ENCODE results near the gene PHC1. TPM values are rescaled to one million over a fixed set of nuclear protein-coding genes. Genes with fewer than 3 reads are reported as not detected.
A peak's percentile ranks its signal among the peaks of the same experiment; 100 is the strongest.

PHC1 gene
- total RNA-seq, 1 experiment from 2014 or later: 40.3 TPM

DNA sequence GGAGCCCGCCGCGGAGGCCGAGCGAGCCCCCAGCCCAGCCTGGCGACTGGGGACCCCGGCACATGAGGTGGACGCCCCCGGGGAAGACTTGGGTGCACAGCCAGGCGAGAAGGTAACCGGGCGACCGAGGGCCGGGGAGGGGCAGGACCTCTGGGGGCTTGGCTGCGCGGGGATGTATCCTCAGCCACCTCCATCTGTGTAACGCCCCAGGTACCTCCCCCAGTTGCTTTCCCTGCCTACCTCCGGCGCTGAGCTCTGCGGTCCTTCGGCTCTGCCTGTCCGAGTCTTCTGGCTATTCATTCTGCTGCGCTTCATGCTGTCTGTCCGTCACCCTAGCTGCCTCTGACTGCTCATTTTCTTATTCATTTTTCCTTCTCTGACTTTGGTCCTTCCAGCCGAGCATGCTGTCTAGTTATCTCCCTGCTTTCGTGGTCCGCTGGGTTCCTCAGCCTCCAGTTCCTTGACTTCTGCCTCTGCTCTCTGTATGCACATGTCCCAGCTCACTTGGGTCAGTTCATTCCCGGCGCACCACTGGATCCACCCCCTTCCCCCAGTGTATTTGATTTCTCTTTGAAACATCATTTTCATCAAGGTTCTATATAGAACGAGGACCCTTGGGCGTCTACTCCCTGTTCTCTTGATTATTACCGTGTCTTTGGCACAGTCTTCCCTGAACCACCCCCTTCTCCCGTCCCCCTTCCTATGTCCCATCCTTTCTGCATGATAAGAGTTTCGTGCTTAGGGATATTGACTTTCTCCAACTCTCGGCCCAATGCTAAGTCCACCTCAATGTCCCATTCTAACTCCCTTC lies 612 bp downstream of the PHC1 start:
- no peak overlapping the region for H3K27ac ChIP-seq (ENCODE audit: low read depth, low read length, poor library complexity, severe bottlenecking)
- peak overlapping the region; percentile 68 for H3K4me3 ChIP-seq (ENCODE audit: low read depth, low read length, poor library complexity, severe bottlenecking)
- H3K4me1 ChIP-seq (ENCODE audit: insufficient read depth, low read length, poor library complexity, severe bottlenecking): peaks cover 9% of the 10 kb centered on the region
- POLR2A ChIA-PET (ENCODE audit: low non-redundant PET): no interaction called here
- H3K9me3 ChIP-seq (ENCODE audit: low read depth, low read length, poor library complexity, severe bottlenecking): no peaks in the 10 kb centered on the region
- no peaks in the 10 kb centered on the region for H3K27me3 ChIP-seq (replicated peaks; ENCODE audit: insufficient read depth, low read depth, low read length, poor library complexity)
- no TSS peak for BruUV-seq (replicated peaks)
- peak; percentile 34 for DNase-seq (ENCODE audit: low spot score)
- CTCF ChIA-PET: interaction anchor here (0.7 to 1.0 kb wide), 2 partner anchors 35 to 258 kb away, joined by 3 to 8 read pairs; partner anchors contain the start of gene M6PR
- H3K36me3 ChIP-seq (ENCODE audit: insufficient read depth, low read length, poor library complexity, severe bottlenecking): peaks cover 7% of the 10 kb centered on the region
- TF ChIP-seq, protein P1, sequence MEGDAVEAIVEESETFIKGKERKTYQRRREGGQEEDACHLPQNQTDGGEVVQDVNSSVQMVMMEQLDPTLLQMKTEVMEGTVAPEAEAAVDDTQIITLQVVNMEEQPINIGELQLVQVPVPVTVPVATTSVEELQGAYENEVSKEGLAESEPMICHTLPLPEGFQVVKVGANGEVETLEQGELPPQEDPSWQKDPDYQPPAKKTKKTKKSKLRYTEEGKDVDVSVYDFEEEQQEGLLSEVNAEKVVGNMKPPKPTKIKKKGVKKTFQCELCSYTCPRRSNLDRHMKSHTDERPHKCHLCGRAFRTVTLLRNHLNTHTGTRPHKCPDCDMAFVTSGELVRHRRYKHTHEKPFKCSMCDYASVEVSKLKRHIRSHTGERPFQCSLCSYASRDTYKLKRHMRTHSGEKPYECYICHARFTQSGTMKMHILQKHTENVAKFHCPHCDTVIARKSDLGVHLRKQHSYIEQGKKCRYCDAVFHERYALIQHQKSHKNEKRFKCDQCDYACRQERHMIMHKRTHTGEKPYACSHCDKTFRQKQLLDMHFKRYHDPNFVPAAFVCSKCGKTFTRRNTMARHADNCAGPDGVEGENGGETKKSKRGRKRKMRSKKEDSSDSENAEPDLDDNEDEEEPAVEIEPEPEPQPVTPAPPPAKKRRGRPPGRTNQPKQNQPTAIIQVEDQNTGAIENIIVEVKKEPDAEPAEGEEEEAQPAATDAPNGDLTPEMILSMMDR (conservative IDR thresholded peaks at IDR 0.05; ENCODE audit: low read depth, low read length): no peak
- no peak for TF ChIP-seq EZH2 (IDR thresholded peaks at IDR 0.05; ENCODE audit: borderline replicate concordance, low read depth, low read length, poor library complexity, severe bottlenecking)
- intact Hi-C loops (cut with micrococcal nuclease; ENCODE audit: unreplicated experiment): loop anchor here (5.0 kb wide), 1 partner anchor 32 kb away; the partner anchor contains the start of gene M6PR

DNA sequence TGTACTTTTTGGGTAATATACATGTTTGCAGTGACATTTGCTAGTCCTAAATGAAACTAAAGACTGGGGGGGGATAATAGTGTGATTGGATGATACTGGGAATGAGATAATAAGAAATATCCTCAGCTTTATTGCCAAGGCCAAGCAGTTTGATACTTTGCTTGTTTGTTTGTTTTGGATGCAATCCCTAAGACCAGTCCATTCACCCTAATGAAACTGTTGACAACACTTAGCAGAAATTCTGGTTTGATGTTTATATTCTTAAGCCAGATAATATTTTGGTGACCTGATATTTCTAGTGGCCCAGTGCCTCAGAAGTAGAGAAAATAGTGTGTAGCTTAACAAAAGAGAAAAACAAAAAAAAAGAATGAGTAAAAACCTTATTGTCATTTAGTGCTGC lies 1.8 kb downstream of the PHC1 start:
- POLR2A ChIA-PET (ENCODE audit: low non-redundant PET): no interaction called here

DNA sequence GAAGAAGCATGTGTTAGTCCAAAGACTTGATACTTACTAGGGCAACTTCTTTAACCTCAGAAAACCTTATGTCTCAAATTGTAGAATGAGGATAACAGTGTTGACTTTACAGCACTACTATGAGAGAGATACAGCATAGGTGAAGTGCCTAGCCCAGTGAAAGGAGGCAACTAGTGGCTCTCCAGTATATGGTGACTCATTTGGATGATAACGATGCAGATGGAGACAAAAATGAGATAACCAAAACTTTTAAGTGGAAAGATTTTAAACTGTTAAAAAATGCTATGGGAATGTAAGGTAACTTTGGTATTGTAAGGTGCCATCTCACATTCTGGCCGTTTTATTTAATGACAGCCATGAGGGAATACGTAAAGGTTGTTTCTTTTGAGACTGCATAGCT lies 2.7 kb downstream of the PHC1 start:
- intact Hi-C loops (cut with micrococcal nuclease; ENCODE audit: unreplicated experiment): no loop called here
- H3K27me3 ChIP-seq (replicated peaks; ENCODE audit: insufficient read depth, low read depth, low read length, poor library complexity): no peaks in the 10 kb centered on the region
- no peak overlapping the region for H3K4me3 ChIP-seq (ENCODE audit: low read depth, low read length, poor library complexity, severe bottlenecking)
- ChIA-PET CTCF (no interaction called here), POLR2A (ENCODE audit: low non-redundant PET) (no interaction called here)
- peaks cover 9% of the 10 kb centered on the region for H3K4me1 ChIP-seq (ENCODE audit: insufficient read depth, low read length, poor library complexity, severe bottlenecking)
- H3K36me3 ChIP-seq (ENCODE audit: insufficient read depth, low read length, poor library complexity, severe bottlenecking): peaks cover 7% of the 10 kb centered on the region
- no peak for DNase-seq (ENCODE audit: low spot score)
- TF ChIP-seq, protein P1 (conservative IDR thresholded peaks at IDR 0.05; ENCODE audit: low read depth, low read length): no peak
- TF ChIP-seq EZH2 (IDR thresholded peaks at IDR 0.05; ENCODE audit: borderline replicate concordance, low read depth, low read length, poor library complexity, severe bottlenecking): no peak
- H3K27ac ChIP-seq (ENCODE audit: low read depth, low read length, poor library complexity, severe bottlenecking): no peak overlapping the region
- no peaks in the 10 kb centered on the region for H3K9me3 ChIP-seq (ENCODE audit: low read depth, low read length, poor library complexity, severe bottlenecking)
- no TSS peak for BruUV-seq (replicated peaks)

More for the DNA sequence above, 1.8 kb downstream of the PHC1 start:
- H3K4me3 ChIP-seq (ENCODE audit: low read depth, low read length, poor library complexity, severe bottlenecking): no peak overlapping the region
- CTCF ChIA-PET: no interaction called here
- TSS peak; percentile 47 for BruUV-seq (replicated peaks)
- H3K36me3 ChIP-seq (ENCODE audit: insufficient read depth, low read length, poor library complexity, severe bottlenecking): peaks cover 7% of the 10 kb centered on the region
- no peak for DNase-seq (ENCODE audit: low spot score)
- H3K4me1 ChIP-seq (ENCODE audit: insufficient read depth, low read length, poor library complexity, severe bottlenecking): peaks cover 9% of the 10 kb centered on the region
- no peak overlapping the region for H3K27ac ChIP-seq (ENCODE audit: low read depth, low read length, poor library complexity, severe bottlenecking)
- intact Hi-C loops (cut with micrococcal nuclease; ENCODE audit: unreplicated experiment): no loop called here
- H3K9me3 ChIP-seq (ENCODE audit: low read depth, low read length, poor library complexity, severe bottlenecking): no peaks in the 10 kb centered on the region
- TF ChIP-seq EZH2 (IDR thresholded peaks at IDR 0.05; ENCODE audit: borderline replicate concordance, low read depth, low read length, poor library complexity, severe bottlenecking): no peak
- TF ChIP-seq, protein P1 (conservative IDR thresholded peaks at IDR 0.05; ENCODE audit: low read depth, low read length): no peak
- H3K27me3 ChIP-seq (replicated peaks; ENCODE audit: insufficient read depth, low read depth, low read length, poor library complexity): no peaks in the 10 kb centered on the region
